ENCODE measurements around the gene GPR68. TPM values are rescaled to one million over a fixed set of nuclear protein-coding genes. Genes with fewer than 3 reads are reported as not detected.

GPR68 gene
- total and polyA plus RNA-seq, 10 donors, result 0.50 to 5.2 (median 2.5) TPM

DNA sequence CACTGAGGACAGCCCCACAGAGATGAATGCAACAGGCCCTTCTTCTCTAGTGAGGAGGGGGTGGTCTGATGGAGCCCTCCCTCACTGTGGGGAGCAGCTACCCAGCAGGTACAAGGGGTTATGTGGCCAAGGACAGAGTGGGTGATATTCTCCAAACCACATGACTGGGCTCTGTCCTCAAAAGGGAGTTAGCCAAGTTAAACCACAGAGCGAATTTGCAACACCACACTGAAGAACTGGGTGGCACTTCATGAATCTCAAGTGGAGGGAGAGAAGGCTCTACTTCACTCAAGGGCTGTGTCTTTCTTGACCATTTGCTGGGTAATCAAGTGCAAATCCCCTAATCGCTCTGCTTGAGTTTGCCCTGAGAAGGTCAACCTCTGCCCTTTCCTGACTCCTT is 12.5 kb downstream of the GPR68 start:
- intact Hi-C loops (cut with DNase I; ENCODE audit: low total_unique reads), result no loop called here
- no peaks in the 10 kb centered on the region for H3K27me3 ChIP-seq (replicated peaks in 1 of 7)
- H3K4me3 ChIP-seq, result peak overlapping the region in 1 of 8 donors; percentile 33
- 62 to 82% (median 74%) methylated on average over 2 of the region's 2 CpGs for WGBS, 5 donors
- no peak for DNase-seq
- peaks cover 0 to 7% (median 0%) of the 10 kb centered on the region in 8 donors for H3K9me3 ChIP-seq
- TF ChIP-seq, protein P1, sequence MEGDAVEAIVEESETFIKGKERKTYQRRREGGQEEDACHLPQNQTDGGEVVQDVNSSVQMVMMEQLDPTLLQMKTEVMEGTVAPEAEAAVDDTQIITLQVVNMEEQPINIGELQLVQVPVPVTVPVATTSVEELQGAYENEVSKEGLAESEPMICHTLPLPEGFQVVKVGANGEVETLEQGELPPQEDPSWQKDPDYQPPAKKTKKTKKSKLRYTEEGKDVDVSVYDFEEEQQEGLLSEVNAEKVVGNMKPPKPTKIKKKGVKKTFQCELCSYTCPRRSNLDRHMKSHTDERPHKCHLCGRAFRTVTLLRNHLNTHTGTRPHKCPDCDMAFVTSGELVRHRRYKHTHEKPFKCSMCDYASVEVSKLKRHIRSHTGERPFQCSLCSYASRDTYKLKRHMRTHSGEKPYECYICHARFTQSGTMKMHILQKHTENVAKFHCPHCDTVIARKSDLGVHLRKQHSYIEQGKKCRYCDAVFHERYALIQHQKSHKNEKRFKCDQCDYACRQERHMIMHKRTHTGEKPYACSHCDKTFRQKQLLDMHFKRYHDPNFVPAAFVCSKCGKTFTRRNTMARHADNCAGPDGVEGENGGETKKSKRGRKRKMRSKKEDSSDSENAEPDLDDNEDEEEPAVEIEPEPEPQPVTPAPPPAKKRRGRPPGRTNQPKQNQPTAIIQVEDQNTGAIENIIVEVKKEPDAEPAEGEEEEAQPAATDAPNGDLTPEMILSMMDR (IDR thresholded peaks at IDR 0.05 in 8 of 11, conservative IDR thresholded peaks at IDR 0.05 in 3 of 11), result no peak
- TF ChIP-seq POLR2AphosphoS5 (IDR thresholded peaks at IDR 0.05), result no peak
- no peak for TF ChIP-seq POLR2A (IDR thresholded peaks at IDR 0.05)
- H3K27ac ChIP-seq, result peak overlapping the region; percentile 6 to 90 (median 78)
- H3K4me1 ChIP-seq, result peaks cover 33 to 79% (median 60%) of the 10 kb centered on the region in 6 donors
- H3K36me3 ChIP-seq, result peaks cover 0 to 55% (median 0%) of the 10 kb centered on the region in 6 donors

DNA sequence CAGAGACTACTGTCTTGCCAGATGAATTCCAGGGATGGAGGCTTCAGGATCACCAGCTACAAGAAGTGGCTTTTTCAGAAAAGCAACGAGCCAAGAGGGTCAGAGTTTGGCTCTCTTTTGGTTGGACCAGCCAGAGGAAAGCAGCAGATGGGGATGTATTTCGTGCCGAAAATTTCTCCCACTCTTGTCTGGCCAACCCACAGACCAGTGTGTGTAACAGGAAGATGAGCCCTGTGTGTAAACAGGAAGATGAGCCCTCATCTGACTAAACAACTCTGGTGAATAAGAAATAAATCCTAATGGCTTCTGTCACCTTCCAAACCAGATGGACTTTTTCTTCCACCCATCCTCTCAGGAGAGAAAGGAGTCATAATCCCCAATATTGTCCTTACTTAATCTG is 13.1 kb downstream of the GPR68 start:
- intact Hi-C loops (cut with DNase I; ENCODE audit: low total_unique reads), result no loop called here
- peak overlapping the region in 1 of 8 donors; percentile 33 for H3K4me3 ChIP-seq

DNA sequence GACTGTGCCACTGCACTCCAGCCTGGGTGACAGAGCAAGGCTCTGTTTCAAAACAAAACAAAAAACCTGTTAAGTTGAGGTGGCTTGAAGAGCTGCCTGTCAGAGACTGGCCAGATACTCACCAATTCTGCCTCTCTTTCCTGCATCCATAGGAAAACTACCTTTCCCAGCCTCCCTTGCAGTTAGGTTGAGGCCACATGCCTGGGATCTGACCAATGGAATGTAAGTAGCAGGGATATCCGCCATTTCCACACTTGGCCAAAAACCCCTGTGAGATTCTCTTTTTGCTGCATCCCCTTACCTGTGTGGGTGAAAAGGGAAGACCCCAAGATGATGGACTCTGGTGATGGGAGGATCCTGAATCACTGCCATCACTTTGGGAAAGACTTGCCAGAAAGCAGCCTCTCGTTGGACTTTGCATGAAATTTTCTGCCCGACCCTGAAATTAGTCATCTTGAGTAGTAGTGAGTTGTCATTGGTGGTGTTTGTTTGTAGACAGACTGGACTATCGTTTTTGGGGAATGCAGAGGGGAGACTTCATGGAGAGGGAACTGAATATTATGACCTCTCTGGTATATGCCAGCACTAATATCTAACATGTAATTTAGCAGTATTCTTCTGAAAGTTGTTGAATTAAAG is 14.0 kb downstream of the GPR68 start:
- 83 to 92% (median 86%) methylated on average over 4 of the region's 4 CpGs for WGBS, 5 donors
- H3K4me1 ChIP-seq, result peaks cover 35 to 94% (median 72%) of the 10 kb centered on the region in 6 donors
- H3K36me3 ChIP-seq, result peaks cover 0 to 70% (median 0%) of the 10 kb centered on the region in 6 donors
- H3K9me3 ChIP-seq, result peaks cover 0 to 7% (median 0%) of the 10 kb centered on the region in 8 donors
- intact Hi-C loops (cut with DNase I; ENCODE audit: low total_unique reads), result no loop called here
- TF ChIP-seq POLR2AphosphoS5 (IDR thresholded peaks at IDR 0.05) (no peak), POLR2A (IDR thresholded peaks at IDR 0.05) (no peak)
- TF ChIP-seq, protein P1 (IDR thresholded peaks at IDR 0.05 in 8 of 11, conservative IDR thresholded peaks at IDR 0.05 in 3 of 11), result no peak
- H3K27ac ChIP-seq, result peak overlapping the region; percentile 15 to 90 (median 78)
- H3K27me3 ChIP-seq (replicated peaks in 1 of 7), result no peaks in the 10 kb centered on the region
- peak overlapping the region in 1 of 8 donors; percentile 38 for H3K4me3 ChIP-seq
- DNase-seq, result no peak

More for the DNA sequence above, 13.1 kb downstream of the GPR68 start:
- 46 to 72% (median 66%) methylated on average over 3 of the region's 3 CpGs for WGBS, 5 donors
- H3K27me3 ChIP-seq (replicated peaks in 1 of 7), result no peaks in the 10 kb centered on the region
- H3K36me3 ChIP-seq, result peaks cover 0 to 61% (median 0%) of the 10 kb centered on the region in 6 donors
- no peak for TF ChIP-seq POLR2AphosphoS5 (IDR thresholded peaks at IDR 0.05)
- TF ChIP-seq, protein P1 (IDR thresholded peaks at IDR 0.05 in 8 of 11, conservative IDR thresholded peaks at IDR 0.05 in 3 of 11), result no peak
- TF ChIP-seq POLR2A (IDR thresholded peaks at IDR 0.05), result no peak
- peak overlapping the region; percentile 6 to 90 (median 78) for H3K27ac ChIP-seq
- H3K9me3 ChIP-seq, result peaks cover 0 to 7% (median 0%) of the 10 kb centered on the region in 8 donors
- DNase-seq, result no peak
- H3K4me1 ChIP-seq, result peaks cover 35 to 85% (median 66%) of the 10 kb centered on the region in 6 donors

DNA sequence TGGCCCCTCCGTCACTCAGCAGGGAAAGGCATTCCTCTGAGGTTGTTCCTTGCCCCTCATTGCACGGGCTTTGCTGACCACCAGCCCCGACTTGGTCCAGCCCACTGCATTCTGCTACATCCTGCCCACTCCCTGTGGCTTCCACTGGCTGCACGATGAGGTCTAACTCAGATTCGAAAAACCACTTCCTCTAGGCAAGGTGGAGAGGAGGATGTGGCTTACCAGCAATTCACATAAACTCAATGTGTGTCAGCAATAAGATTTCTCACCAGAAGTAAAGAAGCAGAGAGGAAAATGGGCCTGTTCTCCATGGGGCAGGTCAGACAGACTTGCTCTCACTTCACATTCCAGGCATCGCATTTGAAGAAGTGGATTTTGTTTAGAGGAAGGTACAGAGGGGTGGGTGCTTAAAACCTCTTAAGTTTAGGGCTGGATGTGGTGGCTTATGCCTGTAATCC is 14.7 kb downstream of the GPR68 start:
- TF ChIP-seq POLR2A (IDR thresholded peaks at IDR 0.05), result no peak
- peak; percentile 20 to 89 (median 67) for TF ChIP-seq POLR2AphosphoS5 (IDR thresholded peaks at IDR 0.05)
- intact Hi-C loops (cut with DNase I; ENCODE audit: low total_unique reads), result no loop called here
- H3K27ac ChIP-seq, result peak overlapping the region; percentile 15 to 90 (median 78)
- peaks cover 0 to 76% (median 7%) of the 10 kb centered on the region in 6 donors for H3K36me3 ChIP-seq
- peaks cover 0 to 7% (median 0%) of the 10 kb centered on the region in 8 donors for H3K9me3 ChIP-seq
- H3K4me3 ChIP-seq, result peak overlapping the region in 1 of 8 donors; percentile 38
- H3K27me3 ChIP-seq (replicated peaks in 1 of 7), result no peaks in the 10 kb centered on the region
- 7 to 25% (median 20%) methylated on average over 6 of the region's 6 CpGs for WGBS, 5 donors
- peak; percentile 85 for DNase-seq
- H3K4me1 ChIP-seq, result peaks cover 35 to 100% (median 76%) of the 10 kb centered on the region in 6 donors
